NK-92 (cell line): ENCODE results near the gene CTCF.

ENCODE experiments used
- DNase-seq: peaks from one replicate; lab custom pipeline; 2025; ENCODE audit not compliant: unreplicated experiment; lab: John Stamatoyannopoulos, UW

CTCF gene

DNA sequence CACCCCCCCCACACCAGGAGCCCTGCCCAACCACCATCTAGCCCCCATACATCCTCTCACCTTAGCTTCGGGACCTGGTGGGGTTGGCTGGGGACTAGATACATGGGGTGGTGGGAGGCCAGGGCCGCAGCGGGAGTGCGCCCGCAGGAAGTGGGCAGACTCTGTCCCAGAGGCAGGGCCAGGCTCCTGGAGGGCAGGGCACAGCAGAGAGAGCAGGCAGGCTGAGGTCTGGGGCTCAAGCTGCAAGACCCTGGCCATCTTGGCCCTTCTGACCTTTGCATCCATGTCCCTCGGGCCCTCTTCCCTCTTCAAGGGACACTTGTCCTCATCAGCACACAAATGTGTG is 101.5 kb downstream of the CTCF start:
- no peak for DNase-seq

GRCh38 chr16:67664258-67664657 is 101.9 kb downstream of the CTCF start:
- no peak for DNase-seq

GRCh38 chr16:67664871-67665270 is 102.5 kb downstream of the CTCF start:
- no peak for DNase-seq

GRCh38 chr16:67665598-67665997 is 103.3 kb downstream of the CTCF start:
- DNase-seq = no peak

- DNase-seq = no peak
These were observed 103.8 kb downstream of the CTCF start for GRCh38 chr16:67666032-67666551.

DNA sequence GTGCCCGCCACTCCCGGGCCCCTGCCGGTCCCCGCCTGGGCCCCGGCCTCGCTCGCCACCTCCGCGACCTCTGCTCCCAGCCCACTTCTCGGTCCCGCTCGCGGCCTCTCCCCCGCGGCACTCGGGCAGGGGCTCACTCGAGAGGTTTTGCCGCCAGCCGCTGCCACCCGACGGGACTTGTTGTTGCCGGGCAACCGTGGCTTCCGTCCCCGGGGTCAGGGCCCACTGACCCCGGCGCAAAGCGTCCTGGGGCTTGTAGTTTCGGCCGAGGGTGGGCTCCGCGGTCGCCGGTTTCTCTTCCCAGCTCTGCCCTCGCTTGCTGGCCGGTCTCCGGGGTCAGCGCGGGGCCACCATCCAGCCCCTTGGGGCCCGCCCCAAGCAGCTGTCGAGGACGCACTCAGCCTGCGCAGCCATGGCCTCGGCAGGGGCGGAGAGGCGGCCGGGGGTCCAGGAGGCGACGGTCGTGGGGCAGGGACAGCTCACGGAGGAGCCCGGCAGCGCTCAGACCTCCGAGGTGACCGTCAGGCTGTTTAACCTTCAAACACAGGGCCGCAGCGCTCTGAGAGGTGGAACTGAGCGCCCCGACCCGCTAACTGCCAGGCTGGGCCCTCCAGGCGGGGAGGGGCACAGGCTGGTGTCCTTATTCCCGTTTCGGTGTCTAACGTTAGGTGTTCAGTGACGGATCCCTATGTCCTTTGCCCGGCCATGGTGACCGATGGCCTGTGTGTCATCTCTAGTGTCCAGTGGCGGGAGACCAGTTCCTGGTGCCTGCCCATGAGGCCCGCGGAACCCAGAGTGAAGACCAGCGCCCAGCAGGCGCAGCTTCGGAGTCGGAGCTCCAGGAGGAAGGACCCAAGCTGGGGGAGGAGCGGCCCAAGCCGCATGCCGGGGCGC is 104.5 kb downstream of the CTCF start, which contains the start of the genes C16orf86 and ENKD1:
Gene C16orf86 (plus strand): TSS at position 256 of the 894 bp plus-strand sequence. CDS start 157 bp downstream, at position 413.
Gene ENKD1 (minus strand): TSS at position 192 of the 894 bp plus-strand sequence. CDS start 308 bp downstream, outside the sequence.
- no peak for DNase-seq

DNA sequence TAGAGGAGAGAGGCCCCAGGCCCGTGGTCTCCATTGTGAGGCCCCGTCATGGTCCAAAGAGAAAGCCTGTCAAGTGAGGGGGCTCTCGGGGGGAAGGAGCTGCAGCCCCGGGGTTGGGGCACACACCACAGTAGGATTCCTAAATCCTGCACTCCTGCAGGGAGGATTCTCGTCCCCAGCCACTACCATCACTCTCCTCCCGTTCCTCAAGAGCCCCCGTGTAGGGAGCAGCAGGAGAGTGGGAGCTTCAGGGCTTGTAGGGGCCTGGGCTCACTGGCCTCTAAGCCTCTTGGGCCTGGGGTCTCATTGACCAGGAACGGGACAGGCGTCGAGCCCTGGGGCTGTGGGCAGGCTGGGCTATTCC is 105.1 kb downstream of the CTCF start:
- DNase-seq = no peak

- DNase-seq = no peak
These were observed 105.6 kb downstream of the CTCF start for GRCh38 chr16:67667817-67668494.

DNA sequence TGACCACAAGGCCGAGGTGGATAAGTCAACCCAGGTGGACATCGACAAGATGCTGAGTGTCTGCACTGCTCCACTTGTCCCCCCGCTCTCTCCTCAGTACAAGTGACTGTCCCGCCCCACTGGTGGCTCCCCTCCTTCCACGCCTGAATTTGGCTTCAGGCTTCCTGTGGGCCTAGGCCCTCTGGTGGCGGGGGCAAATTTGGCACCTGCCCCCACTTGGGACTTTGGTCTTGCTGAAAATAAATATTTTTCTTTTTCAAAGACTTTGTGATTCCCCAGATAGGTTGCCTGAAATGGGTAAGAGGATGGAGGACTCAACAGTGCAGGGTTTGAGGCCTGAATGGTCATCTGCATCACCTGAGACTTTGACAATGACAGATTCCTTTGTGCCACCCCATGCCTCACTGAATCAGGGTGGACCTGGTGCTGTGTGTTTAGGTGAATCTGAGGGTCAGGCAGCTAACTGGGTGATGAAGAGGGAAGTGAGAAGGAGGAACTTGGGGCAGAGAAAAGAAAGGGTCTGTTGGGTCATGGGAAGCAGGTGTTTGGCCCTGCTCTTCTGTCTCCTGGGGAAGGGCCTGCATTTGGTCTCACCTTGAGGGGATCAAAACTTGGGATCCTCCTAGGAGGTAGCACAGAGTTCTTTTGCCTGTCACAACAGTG is 106.3 kb downstream of the CTCF start:
- DNase-seq = no peak

GRCh38 chr16:67669499-67670101 is 107.3 kb downstream of the CTCF start:
- no peak for DNase-seq

DNA sequence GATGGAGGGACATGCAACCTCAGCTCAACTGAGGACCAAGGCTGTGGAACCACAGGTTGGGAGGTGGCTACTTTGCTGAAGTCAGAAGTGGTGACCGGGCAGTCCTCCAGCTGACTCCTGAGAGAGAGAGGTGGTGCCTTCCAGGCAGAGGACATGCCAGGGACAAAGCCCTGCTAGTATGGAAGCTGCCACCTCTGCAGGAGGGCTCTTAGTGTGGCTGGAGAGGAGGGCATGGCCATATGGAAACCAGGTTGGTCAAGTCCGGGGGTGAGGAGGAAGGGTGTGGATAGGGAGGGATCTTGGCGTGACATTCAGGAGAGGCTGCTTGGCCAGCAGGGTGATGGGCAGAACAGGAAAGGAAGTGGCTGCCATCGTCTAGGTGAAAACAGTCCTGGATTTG is 110.0 kb downstream of the CTCF start:
- no peak for DNase-seq

- no peak for DNase-seq
These were observed 110.7 kb downstream of the CTCF start for GRCh38 chr16:67672739-67673662.

DNA sequence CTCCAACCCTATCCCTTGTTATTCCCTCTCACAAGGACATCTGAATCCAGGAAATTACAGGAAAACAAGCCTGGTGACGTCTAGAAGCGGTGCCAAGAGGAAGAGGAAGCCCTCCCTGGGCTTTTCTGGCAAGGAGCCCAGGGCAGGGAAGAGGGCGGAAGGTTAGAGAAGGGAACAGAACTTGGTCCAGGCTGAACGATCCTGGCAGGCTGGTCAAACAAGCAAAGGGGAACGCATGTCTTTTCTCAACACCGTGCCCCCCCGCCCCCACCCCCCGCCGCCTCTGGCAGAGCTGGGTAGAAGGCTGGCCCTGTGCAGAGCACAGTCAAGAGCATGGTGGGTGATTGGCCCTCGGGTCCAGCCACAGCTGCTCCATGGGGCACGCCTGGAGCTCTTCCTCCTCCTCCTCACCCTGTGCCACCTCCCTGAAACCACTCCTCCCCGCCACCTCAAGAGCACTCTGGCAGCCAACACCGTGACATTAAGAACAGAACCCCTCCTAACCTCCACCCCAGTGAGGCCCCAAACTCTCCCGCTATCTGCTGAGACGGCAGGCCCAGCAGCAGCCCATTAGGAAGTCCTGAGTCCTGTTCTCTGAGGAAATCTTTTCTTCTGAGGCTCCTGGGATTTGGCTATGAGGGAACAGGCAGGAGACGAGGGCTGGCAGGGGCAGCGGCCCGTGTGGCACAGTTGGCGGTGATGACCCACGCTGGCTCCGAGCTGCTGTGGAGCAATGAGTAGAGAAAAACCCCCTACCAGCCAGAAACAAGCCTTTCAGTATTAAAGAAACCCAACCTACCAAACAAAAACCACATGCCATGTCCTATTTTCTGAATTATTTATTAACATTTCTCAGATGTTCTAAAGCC is 111.6 kb downstream of the CTCF start:
- no peak for DNase-seq

GRCh38 chr16:67674851-67675578 is 112.7 kb downstream of the CTCF start:
- DNase-seq = no peak

DNA sequence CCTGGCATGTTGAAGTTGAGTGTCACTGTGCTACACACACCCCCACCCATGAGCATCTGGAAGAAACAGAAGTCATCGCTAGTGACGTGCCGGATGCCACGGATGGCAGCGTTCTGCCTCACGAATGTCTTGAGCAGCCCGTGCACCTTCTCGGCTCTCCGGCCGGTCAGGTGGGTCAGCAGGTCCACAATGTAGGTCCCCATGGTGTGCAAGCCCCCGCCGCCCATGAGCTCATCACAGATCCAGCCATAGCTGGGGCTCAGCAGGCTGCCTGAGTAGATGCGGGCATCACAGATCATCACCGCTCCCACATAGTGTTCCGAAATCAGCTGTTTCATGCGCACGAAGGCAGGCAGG is 113.2 kb downstream of the CTCF start:
- DNase-seq = no peak

DNA sequence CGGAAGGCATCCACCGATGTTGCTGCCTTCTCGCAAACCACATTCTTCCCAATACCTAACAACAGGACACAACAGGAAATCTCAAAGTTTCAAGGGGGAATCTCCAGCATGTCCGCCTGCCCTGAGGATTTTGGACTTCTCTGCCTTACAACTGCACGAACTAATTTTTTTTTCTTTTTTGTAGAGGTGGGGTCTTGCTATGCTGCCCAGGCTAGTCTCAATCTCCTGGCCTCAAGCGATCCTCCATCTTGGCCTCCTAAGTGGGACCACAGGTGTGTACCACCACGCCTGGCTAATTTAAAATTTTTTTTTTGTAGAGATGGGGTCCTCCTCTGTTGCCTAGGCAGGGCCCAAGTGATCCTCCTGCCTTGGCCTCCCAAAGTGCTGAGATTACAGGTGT is 113.7 kb downstream of the CTCF start:
- no peak for DNase-seq

DNA sequence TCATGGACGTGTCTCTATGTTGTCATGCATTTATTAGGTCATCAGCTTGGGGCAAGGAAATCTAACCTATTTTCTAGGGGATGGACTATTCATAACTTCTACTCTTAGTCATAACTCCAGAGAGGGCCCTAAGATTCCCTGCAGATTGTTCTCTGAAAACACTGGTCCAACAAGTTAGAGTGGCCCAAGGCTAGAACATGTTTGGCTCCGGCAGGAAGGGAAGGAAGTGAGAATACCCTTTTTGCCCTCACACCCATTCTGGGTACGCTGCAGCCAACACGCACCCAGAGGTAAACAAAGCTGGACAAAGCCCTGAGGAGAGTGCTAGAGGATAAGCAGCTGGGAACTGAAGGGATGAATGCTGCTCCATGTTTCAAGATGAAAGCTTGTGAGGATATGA is 114.2 kb downstream of the CTCF start:
- no peak for DNase-seq

DNA sequence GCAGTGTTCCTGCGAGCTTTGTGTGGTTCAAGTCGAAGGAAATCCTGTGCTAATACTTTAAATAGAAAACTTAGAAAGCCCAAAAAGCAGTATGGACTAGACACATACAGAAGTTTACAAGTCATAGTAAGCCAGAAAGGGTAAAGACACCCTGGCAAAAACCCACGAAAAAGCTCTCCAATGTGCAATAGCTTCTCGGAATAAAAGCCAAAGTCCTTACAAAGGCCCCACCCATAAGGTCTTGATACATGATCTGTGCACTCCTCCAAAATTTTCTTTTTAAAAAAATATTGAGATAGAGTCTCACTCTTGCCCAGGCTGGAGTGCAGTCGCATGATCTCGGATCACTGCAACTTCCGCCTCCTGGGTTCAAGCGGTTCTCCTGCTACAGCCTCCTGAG is 114.6 kb downstream of the CTCF start:
- no peak for DNase-seq

- no peak for DNase-seq
These were observed 115.4 kb downstream of the CTCF start for GRCh38 chr16:67677712-67678111.
